HG03196 (cell line): ENCODE data around the gene TRHDE.

Source experiments
- ATAC-seq: cut with Tn5 transposase; IDR thresholded peaks from one replicate; pipeline ENCODE4 v1.9.1; 2021; ENCODE audit not compliant: unreplicated experiment

The TRHDE gene

GRCh38 chr12:72432037-72432604 is 160.0 kb downstream of the TRHDE start:
- ATAC-seq = no peak

- no peak for ATAC-seq
Observed at GRCh38 chr12:72433298-72433697, 161.1 kb downstream of the TRHDE start.

- no peak for ATAC-seq
Observed at GRCh38 chr12:72434999-72435398, 162.8 kb downstream of the TRHDE start.

GRCh38 chr12:72442217-72442616 is 170.0 kb downstream of the TRHDE start:
- no peak for ATAC-seq

- no peak for ATAC-seq
Observed at GRCh38 chr12:72444125-72444524, 172.0 kb downstream of the TRHDE start.

GRCh38 chr12:72444566-72444965 is 172.4 kb downstream of the TRHDE start:
- no peak for ATAC-seq

- no peak for ATAC-seq
Observed at GRCh38 chr12:72448089-72448488, 175.9 kb downstream of the TRHDE start.

GRCh38 chr12:72448805-72449204 is 176.6 kb downstream of the TRHDE start:
- ATAC-seq = no peak

- no peak for ATAC-seq
Observed at GRCh38 chr12:72453066-72453465, 180.9 kb downstream of the TRHDE start.

- ATAC-seq = no peak
Observed at GRCh38 chr12:72453550-72453949, 181.4 kb downstream of the TRHDE start.

- ATAC-seq = no peak
Observed at GRCh38 chr12:72464471-72464870, 192.3 kb downstream of the TRHDE start.

GRCh38 chr12:72465155-72465554 is 193.0 kb downstream of the TRHDE start:
- no peak for ATAC-seq

- ATAC-seq = no peak
Observed at GRCh38 chr12:72465940-72466630, 193.9 kb downstream of the TRHDE start.

- ATAC-seq = no peak
Observed at GRCh38 chr12:72467985-72468384, 195.8 kb downstream of the TRHDE start.

GRCh38 chr12:72468505-72468904 is 196.3 kb downstream of the TRHDE start:
- ATAC-seq = no peak

- ATAC-seq = no peak
Observed at GRCh38 chr12:72471806-72472205, 199.6 kb downstream of the TRHDE start.

- ATAC-seq = no peak
Observed at GRCh38 chr12:72472350-72472749, 200.2 kb downstream of the TRHDE start.

- no peak for ATAC-seq
Observed at GRCh38 chr12:72476301-72476700, 204.1 kb downstream of the TRHDE start.

- no peak for ATAC-seq
Observed at GRCh38 chr12:72485017-72485701, 213.0 kb downstream of the TRHDE start.

GRCh38 chr12:72491426-72491825 is 219.3 kb downstream of the TRHDE start:
- no peak for ATAC-seq

- no peak for ATAC-seq
Observed at GRCh38 chr12:72493407-72493806, 221.2 kb downstream of the TRHDE start.

- ATAC-seq = no peak
Observed at GRCh38 chr12:72498354-72498753, 226.2 kb downstream of the TRHDE start.
